Measurements from ENCODE around the gene PTPN14. TPM values are rescaled to one million over a fixed set of nuclear protein-coding genes. Genes with fewer than 3 reads are reported as not detected.
A peak's percentile ranks its signal among the peaks of the same experiment; 100 is the strongest.

PTPN14 gene
- total RNA-seq, 1 experiment from 2014 or later: 37.5 TPM

- RAD21 ChIA-PET (ENCODE audit: low non-redundant PET in 1 of 2, low total read pairs in 2 of 2, uncharacterized antibody in 2 of 2, unreplicated experiment in 2 of 2): no interaction called here
- H3K27ac ChIP-seq (ENCODE audit: low read depth, low read length): peak overlapping the region; percentile 38; the same call in 1 of the 2 replicates
These were observed 148.0 kb downstream of the PTPN14 start for GRCh38 chr1:214403431-214403830.

GRCh38 chr1:214402613-214403083 lies 148.8 kb downstream of the PTPN14 start:
- H3K4me3 ChIP-seq (replicated peaks in 1 of 2; ENCODE audit: low read depth in 1 of 2, low read length in 2 of 2): no peak overlapping the region
- H3K4me2 ChIP-seq (ENCODE audit: low read length): peak overlapping the region; percentile 25; the same call in 1 of the 2 replicates
- ATAC-seq (no peak), DNase-seq (ENCODE audit: low read depth, low spot score) (no peak)
- H3K27me3 ChIP-seq (ENCODE audit: insufficient read depth, low read length): no peaks in the 10 kb centered on the region
- POLR2A ChIA-PET: no interaction called here
- H3K27ac ChIP-seq (ENCODE audit: low read depth, low read length): no peak overlapping the region
- H3K9me3 ChIP-seq (ENCODE audit: control insufficient read depth in 1 of 2, insufficient read depth in 1 of 2, low read depth in 1 of 2, low read length in 2 of 2): no peaks in the 10 kb centered on the region
- H3K4me1 ChIP-seq (ENCODE audit: control insufficient read depth in 1 of 2, insufficient read depth in 2 of 2, low read length in 2 of 2): peaks cover 24 to 34% of the 10 kb centered on the region in 2 experiments
- CTCF ChIA-PET: interaction anchor here (0.6 to 1.2 kb wide), 2 partner anchors 71 to 183 kb away, joined by 3 read pairs; no protein-coding TSS in a partner anchor
- H3K9ac ChIP-seq (ENCODE audit: low read length): no peak overlapping the region
- BruUV-seq (replicated peaks): no TSS peak
- no peak overlapping the region for H2AFZ ChIP-seq (ENCODE audit: low read depth, low read length, poor library complexity, severe bottlenecking)
- intact Hi-C loops (cut with micrococcal nuclease): no loop called here
- 0 out of 2 replicates have a peak, but pooled peaks cover 5% of the 10 kb centered on the region for H3K79me2 ChIP-seq (ENCODE audit: insufficient read depth, low read length)
- RAD21 ChIA-PET (ENCODE audit: low non-redundant PET in 1 of 2, low total read pairs in 2 of 2, uncharacterized antibody in 2 of 2, unreplicated experiment in 2 of 2): no interaction called here
- no peaks in the 10 kb centered on the region for H3K9me2 ChIP-seq (ENCODE audit: insufficient read depth)
- H4K20me1 ChIP-seq (ENCODE audit: insufficient read depth): no peaks in the 10 kb centered on the region
- H3K36me3 ChIP-seq (ENCODE audit: control insufficient read depth in 1 of 2, insufficient read depth in 2 of 2, low read length in 2 of 2): peaks cover 0 to 8% of the 10 kb centered on the region in 2 experiments; a peak in 1 of 4 replicates
- TF ChIP-seq, protein P1, sequence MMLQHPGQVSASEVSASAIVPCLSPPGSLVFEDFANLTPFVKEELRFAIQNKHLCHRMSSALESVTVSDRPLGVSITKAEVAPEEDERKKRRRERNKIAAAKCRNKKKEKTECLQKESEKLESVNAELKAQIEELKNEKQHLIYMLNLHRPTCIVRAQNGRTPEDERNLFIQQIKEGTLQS (IDR thresholded peaks at IDR 0.05): no peak
- no peak for TF ChIP-seq EZH2 (IDR thresholded peaks at IDR 0.05)
- no peak for TF ChIP-seq ZNF274 (IDR thresholded peaks at IDR 0.05; ENCODE audit: low read depth, low read length)
- TF ChIP-seq CEBPB (IDR thresholded peaks at IDR 0.05; ENCODE audit: low read depth): no peak
- no peak for TF ChIP-seq SP1 (IDR thresholded peaks at IDR 0.05; ENCODE audit: low read depth)
- TF ChIP-seq REST (IDR thresholded peaks at IDR 0.05; ENCODE audit: low read depth): no peak
- no peak for TF ChIP-seq TCF7L2 (IDR thresholded peaks at IDR 0.05; ENCODE audit: borderline replicate concordance, extremely low read depth, insufficient read depth, insufficient read length)
- TF ChIP-seq, protein P2, sequence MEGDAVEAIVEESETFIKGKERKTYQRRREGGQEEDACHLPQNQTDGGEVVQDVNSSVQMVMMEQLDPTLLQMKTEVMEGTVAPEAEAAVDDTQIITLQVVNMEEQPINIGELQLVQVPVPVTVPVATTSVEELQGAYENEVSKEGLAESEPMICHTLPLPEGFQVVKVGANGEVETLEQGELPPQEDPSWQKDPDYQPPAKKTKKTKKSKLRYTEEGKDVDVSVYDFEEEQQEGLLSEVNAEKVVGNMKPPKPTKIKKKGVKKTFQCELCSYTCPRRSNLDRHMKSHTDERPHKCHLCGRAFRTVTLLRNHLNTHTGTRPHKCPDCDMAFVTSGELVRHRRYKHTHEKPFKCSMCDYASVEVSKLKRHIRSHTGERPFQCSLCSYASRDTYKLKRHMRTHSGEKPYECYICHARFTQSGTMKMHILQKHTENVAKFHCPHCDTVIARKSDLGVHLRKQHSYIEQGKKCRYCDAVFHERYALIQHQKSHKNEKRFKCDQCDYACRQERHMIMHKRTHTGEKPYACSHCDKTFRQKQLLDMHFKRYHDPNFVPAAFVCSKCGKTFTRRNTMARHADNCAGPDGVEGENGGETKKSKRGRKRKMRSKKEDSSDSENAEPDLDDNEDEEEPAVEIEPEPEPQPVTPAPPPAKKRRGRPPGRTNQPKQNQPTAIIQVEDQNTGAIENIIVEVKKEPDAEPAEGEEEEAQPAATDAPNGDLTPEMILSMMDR (IDR thresholded peaks at IDR 0.05 in 2 of 3, conservative IDR thresholded peaks at IDR 0.05 in 1 of 3; ENCODE audit: borderline replicate concordance in 1 of 3, insufficient read depth in 1 of 3, low read depth in 2 of 3, low read length in 2 of 3): no peak
- TF ChIP-seq, protein P3, sequence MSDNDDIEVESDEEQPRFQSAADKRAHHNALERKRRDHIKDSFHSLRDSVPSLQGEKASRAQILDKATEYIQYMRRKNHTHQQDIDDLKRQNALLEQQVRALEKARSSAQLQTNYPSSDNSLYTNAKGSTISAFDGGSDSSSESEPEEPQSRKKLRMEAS (IDR thresholded peaks at IDR 0.05): no peak
- TF ChIP-seq POLR2AphosphoS5 (IDR thresholded peaks at IDR 0.05; ENCODE audit: low read depth, low read length): no peak
- no peak for TF ChIP-seq ELF1 (IDR thresholded peaks at IDR 0.05; ENCODE audit: borderline replicate concordance, low read depth)
- TF ChIP-seq EZH2phosphoT487 (IDR thresholded peaks at IDR 0.05; ENCODE audit: borderline replicate concordance): no peak
- no peak for TF ChIP-seq FOSL1 (IDR thresholded peaks at IDR 0.05; ENCODE audit: low read depth)
- TF ChIP-seq RAD21 (IDR thresholded peaks at IDR 0.05; ENCODE audit: low read depth): no peak

More at GRCh38 chr1:214403431-214403830, 148.0 kb downstream of the PTPN14 start:
- Histone ChIP-seq H3K4me1 (ENCODE audit: control insufficient read depth in 1 of 2, insufficient read depth in 2 of 2, low read length in 2 of 2) (peaks cover 24 to 34% of the 10 kb centered on the region in 2 experiments), H3K9ac (ENCODE audit: low read length) (no peak overlapping the region), H4K20me1 (ENCODE audit: insufficient read depth) (no peaks in the 10 kb centered on the region), H3K4me3 (replicated peaks in 1 of 2; ENCODE audit: low read depth in 1 of 2, low read length in 2 of 2) (no peak overlapping the region), H3K9me3 (ENCODE audit: control insufficient read depth in 1 of 2, insufficient read depth in 1 of 2, low read depth in 1 of 2, low read length in 2 of 2) (no peaks in the 10 kb centered on the region), H3K27me3 (ENCODE audit: insufficient read depth, low read length) (no peaks in the 10 kb centered on the region), H3K36me3 (ENCODE audit: control insufficient read depth in 1 of 2, insufficient read depth in 2 of 2, low read length in 2 of 2) (peaks cover 0 to 8% of the 10 kb centered on the region in 2 experiments; a peak in 1 of 4 replicates), H3K4me2 (ENCODE audit: low read length) (no peak overlapping the region), H2AFZ (ENCODE audit: low read depth, low read length, poor library complexity, severe bottlenecking) (no peak overlapping the region), H3K79me2 (ENCODE audit: insufficient read depth, low read length) (0 out of 2 replicates have a peak, but pooled peaks cover 5% of the 10 kb centered on the region), H3K9me2 (ENCODE audit: insufficient read depth) (no peaks in the 10 kb centered on the region)
- ChIA-PET POLR2A (interaction anchor here (1.5 kb wide), 1 partner anchor 8 kb away, joined by 3 read pairs; no protein-coding TSS in a partner anchor), CTCF (interaction anchor here (1.2 kb wide), 1 partner anchor 182 kb away, joined by 3 read pairs; no protein-coding TSS in a partner anchor)
- no TSS peak for BruUV-seq (replicated peaks)
- no peak for TF ChIP-seq EGR1 (IDR thresholded peaks at IDR 0.05; ENCODE audit: low read depth)
- ATAC-seq (no peak), DNase-seq (ENCODE audit: low read depth, low spot score) (no peak)
- intact Hi-C loops (cut with micrococcal nuclease): no loop called here
